AG09319 (cell line): ENCODE data around the gene CLEC1A.
A peak's percentile ranks its signal among the peaks of the same experiment; 100 is the strongest.

Experiments used
- DNase-seq: peaks from one replicate; pipeline ENCODE4 v3.0.0-alpha.2; 2010; ENCODE audit warnings: low read depth; ENCODE audit errors: extremely low read depth
- CTCF ChIP-seq: IDR thresholded peaks from 2 replicates; pipeline ENCODE4 v1.5.1; 2011; ENCODE audit warnings: low read depth, mild to moderate bottlenecking, inconsistent platforms, low read length, moderate library complexity

Gene CLEC1A

GRCh38 chr12:10058387-10058786 lies 40.4 kb downstream of the CLEC1A start:
- TF ChIP-seq CTCF = no peak

GRCh38 chr12:10052193-10052913 lies 46.4 kb downstream of the CLEC1A start:
- TF ChIP-seq CTCF = no peak
- no peak for DNase-seq

More at GRCh38 chr12:10058387-10058786, 40.4 kb downstream of the CLEC1A start:
- DNase-seq = no peak

GRCh38 chr12:10048526-10048925 lies 50.3 kb downstream of the CLEC1A start:
- no peak for TF ChIP-seq CTCF
- no peak for DNase-seq

- no peak for TF ChIP-seq CTCF
- no peak for DNase-seq
Observed at GRCh38 chr12:10042167-10042566, 56.6 kb downstream of the CLEC1A start.

- no peak for DNase-seq
- TF ChIP-seq CTCF = peak; percentile 34
Observed at GRCh38 chr12:10033783-10034545, 64.8 kb downstream of the CLEC1A start.

GRCh38 chr12:10031771-10032175 lies 67.0 kb downstream of the CLEC1A start:
- DNase-seq = peak; percentile 5

More at GRCh38 chr12:10031771-10032175, 67.0 kb downstream of the CLEC1A start:
- TF ChIP-seq CTCF = no peak
